Ishikawa (cell line): ENCODE results near the gene NFE2L2.

ENCODE experiments used
- EP300 ChIP-seq: IDR thresholded peaks from 2 replicates; pipeline ENCODE4 v1.6.1; 2012; ENCODE audit warnings: borderline replicate concordance
- RAD21 ChIP-seq: IDR thresholded peaks from 2 replicates; pipeline ENCODE4 v1.6.1; 2012; ENCODE audit warnings: low read depth
- REST ChIP-seq: IDR thresholded peaks from 2 replicates; pipeline ENCODE4 v1.6.1; 2012; ENCODE audit warnings: low read depth, mild to moderate bottlenecking
- TAF1 ChIP-seq: IDR thresholded peaks from 2 replicates; pipeline ENCODE4 v1.6.1; 2012; ENCODE audit warnings: low read depth, mild to moderate bottlenecking

GRCh38 chr2:177232098-177232704 is 32.3 kb downstream of the NFE2L2 start:
- no peak for TF ChIP-seq REST
- no peak for TF ChIP-seq TAF1
- no peak for TF ChIP-seq EP300
- TF ChIP-seq RAD21: no peak
